Subcutaneous abdominal adipose tissue (tissue), 5 donors: ENCODE measurements around the gene WDHD1.
"Not testable (repeated sequence)": the region's sequence is repeated elsewhere in the genome, so short reads cannot be mapped to it uniquely, and the experiment has no call there.

ENCODE experiments used
- H3K27ac ChIP-seq: one replicate; pipeline ENCODE4 v1.7.0; 2013; ENCODE audit warnings: low read depth, mild to moderate bottlenecking, inconsistent platforms, low read length, moderate library complexity
- H3K27me3 ChIP-seq, 5 donors: one replicate each; pipeline ENCODE4 v1.7.0; 2013; ENCODE audit warnings: low read length in 5 of 5, inconsistent platforms in 1 of 5; ENCODE audit not compliant: control insufficient read depth in 5 of 5, insufficient read depth in 4 of 5
- H3K36me3 ChIP-seq, 5 donors: one replicate each; pipeline ENCODE4 v1.7.0; 2013; ENCODE audit warnings: low read length in 5 of 5; ENCODE audit not compliant: control insufficient read depth in 5 of 5, insufficient read depth in 5 of 5
- H3K4me1 ChIP-seq, 5 donors: one replicate each; pipeline ENCODE4 v1.7.0; 2013; ENCODE audit warnings: low read length in 5 of 5, mild to moderate bottlenecking in 3 of 5, moderate library complexity in 1 of 5; ENCODE audit not compliant: control insufficient read depth in 5 of 5, insufficient read depth in 5 of 5
- H3K4me3 ChIP-seq, 5 donors: one replicate each; pipeline ENCODE4 v1.7.0; 2013; ENCODE audit warnings: low read length in 5 of 5, low read depth in 1 of 5
- H3K9ac ChIP-seq, 5 donors: one replicate each; pipeline ENCODE4 v1.7.0; 2013; ENCODE audit warnings: low read length in 5 of 5, mild to moderate bottlenecking in 4 of 5, moderate library complexity in 3 of 5
- H3K9me3 ChIP-seq, 5 donors: one replicate each; pipeline ENCODE4 v1.7.0; 2013; ENCODE audit warnings: low read length in 5 of 5; ENCODE audit not compliant: control insufficient read depth in 5 of 5
- donor health status: healthy.
- donor health status: healthy.
- donor health status: healthy.
- donor health status: healthy.
- donor health status: healthy.

The WDHD1 gene

DNA sequence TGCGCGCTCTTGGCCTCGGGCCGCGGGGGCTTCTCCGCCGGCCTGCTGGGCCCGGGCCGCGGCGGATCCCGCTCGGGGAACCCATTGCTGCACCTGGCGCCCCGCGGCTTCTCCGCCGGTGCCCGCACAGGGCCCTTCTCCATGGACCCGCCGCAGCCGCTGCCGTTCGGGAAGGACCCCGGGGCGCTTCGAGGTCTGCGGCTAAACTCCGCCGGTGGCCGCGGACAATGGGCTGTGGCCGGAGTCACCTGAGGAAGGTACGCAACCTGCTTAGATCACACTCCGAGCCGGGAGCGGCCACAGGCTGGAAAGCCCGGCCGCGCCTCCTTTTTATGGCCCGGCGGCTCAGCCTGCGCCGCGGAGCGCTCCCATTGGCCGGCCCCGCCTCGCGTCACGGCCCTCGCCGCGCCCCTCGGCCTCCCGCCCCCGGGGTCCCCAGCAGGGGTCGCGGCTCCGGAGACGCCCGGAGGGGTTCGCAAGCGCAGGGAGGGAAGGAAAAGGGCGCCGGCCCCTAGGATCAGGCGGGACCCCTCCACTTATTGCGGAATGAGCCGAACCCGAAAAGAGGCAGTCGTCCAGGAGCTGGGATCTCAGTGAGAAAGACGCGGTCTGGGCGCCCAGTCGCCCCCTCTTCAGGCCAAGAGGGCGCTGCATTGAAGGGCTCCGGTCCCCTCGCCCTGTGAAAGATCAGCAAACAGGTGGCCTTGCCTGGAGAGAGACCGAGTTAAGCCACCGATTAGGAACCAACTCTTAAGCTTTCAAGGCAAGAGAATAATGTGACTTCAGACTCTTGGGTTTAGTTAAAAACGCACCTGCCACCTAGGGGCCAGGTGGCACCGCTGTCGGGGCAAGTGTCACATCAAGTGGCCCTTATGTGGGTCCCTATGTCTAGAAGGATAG, 124.1 kb downstream of the WDHD1 start, which contains the start of gene GCH1:
Gene GCH1, minus strand, starts transcription at position 306 of the 900 bp plus-strand sequence. Its CDS starts 163 bp downstream, at position 143.
- H3K36me3 ChIP-seq = no peaks in the 10 kb centered on the region
- peak within 1 kb of the TSS; percentile 57 for H3K27ac ChIP-seq

DNA sequence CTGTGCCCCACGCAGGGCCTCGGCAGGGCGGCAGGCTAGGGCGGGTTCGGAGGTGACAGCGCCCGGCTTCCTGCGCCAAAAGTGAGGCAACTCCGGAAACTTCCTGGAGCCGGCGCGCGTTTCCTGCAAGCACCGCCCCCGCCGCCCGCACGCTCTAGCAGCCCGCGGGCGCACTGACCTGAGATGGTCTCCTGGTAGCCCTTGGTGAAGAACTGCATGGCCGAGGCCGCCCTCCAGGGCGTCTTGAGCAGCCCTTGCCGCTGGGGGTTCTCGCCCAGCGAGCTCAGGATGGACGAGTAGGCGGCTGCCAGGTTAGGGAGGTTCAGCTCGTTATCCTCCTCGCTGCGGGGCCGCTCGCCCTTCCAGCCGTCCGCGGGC, 124.8 kb downstream of the WDHD1 start:
- peak overlapping the region; percentile 57 for H3K27ac ChIP-seq
- no peaks in the 10 kb centered on the region for H3K9me3 ChIP-seq
- peak overlapping the region in 4 of 5 donors; percentile 82 to 91 (median 88) for H3K4me3 ChIP-seq
- H3K4me1 ChIP-seq = peaks cover 0 to 25% (median 20%) of the 10 kb centered on the region in 5 donors
- H3K27me3 ChIP-seq = peaks cover 0 to 2% (median 0%) of the 10 kb centered on the region in 5 donors
- H3K36me3 ChIP-seq = no peaks in the 10 kb centered on the region
- peak overlapping the region in 4 of 5 donors; percentile 68 to 86 (median 79) for H3K9ac ChIP-seq

More for the DNA sequence above, 124.1 kb downstream of the WDHD1 start, which contains the start of gene GCH1:
- H3K9me3 ChIP-seq = no peaks in the 10 kb centered on the region
- H3K4me1 ChIP-seq = peaks cover 0 to 25% (median 20%) of the 10 kb centered on the region in 5 donors
- H3K4me3 ChIP-seq = peak within 1 kb of the TSS; percentile 82 to 91 (median 88)
- H3K9ac ChIP-seq = peak within 1 kb of the TSS; percentile 68 to 86 (median 77)
- peaks cover 0 to 2% (median 0%) of the 10 kb centered on the region in 5 donors for H3K27me3 ChIP-seq

DNA sequence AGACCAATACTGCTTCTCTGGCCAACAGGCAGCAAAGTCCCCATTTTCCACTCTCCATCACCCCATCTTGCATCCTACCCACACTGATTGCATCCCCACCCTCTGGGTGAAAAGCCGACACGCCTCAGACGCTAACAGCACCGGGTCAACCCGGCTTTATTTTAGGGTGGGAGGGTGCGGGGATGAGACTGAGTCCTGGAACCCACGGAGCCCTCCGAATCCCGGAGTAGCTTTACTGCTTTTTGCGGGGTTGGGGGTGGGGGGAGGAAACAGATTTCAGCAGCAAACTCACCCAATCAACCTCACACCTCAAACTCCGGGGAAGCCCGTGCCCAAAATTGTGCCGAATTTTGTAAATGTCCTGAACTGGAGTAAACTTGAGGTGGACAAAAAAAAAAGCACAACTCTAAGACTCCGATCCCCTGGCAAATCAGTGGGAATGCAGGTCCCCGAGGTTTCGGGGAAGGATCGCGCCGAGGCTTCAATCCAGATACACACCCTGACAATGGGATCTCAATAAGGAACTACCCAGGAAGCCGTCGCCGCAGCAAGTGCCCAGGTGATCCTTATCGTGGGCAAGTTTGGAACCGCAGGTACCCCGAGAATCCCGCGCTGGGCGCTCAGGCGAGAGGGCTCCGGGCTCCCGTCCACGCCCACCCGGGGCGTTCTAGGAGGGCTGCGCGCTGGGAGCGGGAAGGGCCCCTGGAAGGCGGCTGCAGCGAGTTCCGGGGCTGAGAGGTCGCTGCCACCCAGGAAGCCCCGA, 125.3 kb downstream of the WDHD1 start:
- peak overlapping the region; percentile 82 to 91 (median 88) for H3K4me3 ChIP-seq

DNA sequence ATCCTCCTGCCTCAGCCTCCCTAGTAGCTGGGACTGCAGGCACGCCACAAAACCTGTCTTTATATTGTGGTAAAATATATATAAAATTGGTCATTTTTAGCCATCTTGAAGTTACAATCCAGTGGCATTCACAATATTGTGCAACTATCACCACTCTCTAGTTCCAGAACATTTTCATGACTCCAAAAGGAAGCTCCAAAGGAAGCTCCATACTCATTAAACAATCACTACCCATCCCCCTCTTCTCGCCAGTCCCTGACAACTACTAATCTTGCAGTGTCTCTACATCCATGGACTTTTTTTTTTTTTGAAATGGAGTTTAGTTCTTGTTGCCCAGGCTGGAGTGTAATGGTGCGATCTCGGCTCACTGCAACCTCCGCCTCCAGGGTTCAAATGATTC, 127.3 kb downstream of the WDHD1 start:
- Histone ChIP-seq H3K4me1 (peaks cover 0 to 25% (median 20%) of the 10 kb centered on the region in 5 donors), H3K9ac (no peak overlapping the region), H3K27ac (no peak overlapping the region), H3K4me3 (no peak overlapping the region), H3K36me3 (no peaks in the 10 kb centered on the region), H3K27me3 (peaks cover 0 to 2% (median 0%) of the 10 kb centered on the region in 5 donors), H3K9me3 (no peaks in the 10 kb centered on the region)

More for the DNA sequence above, 125.3 kb downstream of the WDHD1 start:
- Histone ChIP-seq H3K4me1 (peaks cover 0 to 25% (median 20%) of the 10 kb centered on the region in 5 donors), H3K27me3 (peaks cover 0 to 2% (median 0%) of the 10 kb centered on the region in 5 donors), H3K36me3 (no peaks in the 10 kb centered on the region), H3K9ac (peak overlapping the region; percentile 68 to 86 (median 77)), H3K27ac (peak overlapping the region; percentile 57), H3K9me3 (no peaks in the 10 kb centered on the region)

DNA sequence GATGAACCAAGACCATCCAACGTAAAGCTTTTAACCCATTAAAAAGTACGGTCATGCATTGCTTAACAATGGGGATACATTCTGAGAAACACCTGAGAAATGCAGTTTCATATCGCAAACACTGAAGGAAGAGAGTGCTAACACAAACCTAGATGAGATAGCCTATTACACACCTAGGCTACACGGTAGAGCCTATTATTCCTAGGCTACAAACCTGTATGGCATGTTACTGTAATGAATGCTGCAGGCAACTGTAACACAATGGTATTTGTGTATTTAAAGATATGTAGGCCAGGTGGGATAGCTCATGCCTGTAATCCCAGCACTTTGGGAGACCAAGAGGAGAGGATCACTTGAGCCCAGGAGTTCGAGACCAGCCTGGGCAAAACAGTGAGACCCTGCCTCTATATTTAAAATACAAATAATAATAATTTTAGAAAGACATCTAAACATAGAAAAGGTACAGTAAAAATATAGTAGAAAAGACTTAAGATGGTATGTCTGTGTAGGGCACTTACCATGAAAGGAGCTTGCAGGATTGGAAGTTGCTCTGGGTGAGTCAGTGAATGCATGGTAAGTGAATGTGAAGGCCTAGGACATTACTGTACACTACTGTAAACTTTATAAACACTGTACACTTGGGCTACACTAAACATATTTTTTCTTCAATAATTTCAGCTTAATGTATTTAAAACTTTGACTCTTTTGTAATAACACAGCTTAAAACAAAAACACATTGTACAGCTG, 128.9 kb downstream of the WDHD1 start:
- peaks cover 0 to 20% (median 17%) of the 10 kb centered on the region in 5 donors for H3K4me1 ChIP-seq
- not testable (repeated sequence) for H3K36me3 ChIP-seq, H3K27ac ChIP-seq, H3K9ac ChIP-seq, H3K4me3 ChIP-seq, H3K27me3 ChIP-seq, H3K9me3 ChIP-seq

DNA sequence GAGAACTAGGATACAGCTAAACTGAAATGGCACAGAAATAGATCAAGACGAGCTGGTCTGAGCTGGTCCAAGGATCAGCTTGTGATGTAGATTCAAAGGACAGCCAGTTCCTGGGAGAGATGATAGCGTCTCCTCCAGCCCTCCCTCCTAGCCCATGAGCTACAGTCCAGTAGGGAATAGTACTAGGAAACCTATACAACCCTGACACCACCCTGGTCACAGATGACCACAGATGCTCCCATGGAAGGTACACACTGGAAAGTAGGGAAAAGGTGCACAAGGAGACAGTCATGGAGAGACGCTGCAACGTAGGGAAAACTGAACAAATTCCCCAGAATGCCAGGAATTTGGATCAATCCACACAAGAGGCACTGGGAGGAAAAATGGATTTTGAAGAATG, 131.2 kb downstream of the WDHD1 start:
- Histone ChIP-seq H3K4me1 (peaks cover 0 to 3% (median 0%) of the 10 kb centered on the region in 5 donors), H3K9me3 (no peaks in the 10 kb centered on the region), H3K27ac (no peak overlapping the region), H3K27me3 (no peaks in the 10 kb centered on the region), H3K4me3 (no peak overlapping the region), H3K36me3 (no peaks in the 10 kb centered on the region), H3K9ac (no peak overlapping the region)

DNA sequence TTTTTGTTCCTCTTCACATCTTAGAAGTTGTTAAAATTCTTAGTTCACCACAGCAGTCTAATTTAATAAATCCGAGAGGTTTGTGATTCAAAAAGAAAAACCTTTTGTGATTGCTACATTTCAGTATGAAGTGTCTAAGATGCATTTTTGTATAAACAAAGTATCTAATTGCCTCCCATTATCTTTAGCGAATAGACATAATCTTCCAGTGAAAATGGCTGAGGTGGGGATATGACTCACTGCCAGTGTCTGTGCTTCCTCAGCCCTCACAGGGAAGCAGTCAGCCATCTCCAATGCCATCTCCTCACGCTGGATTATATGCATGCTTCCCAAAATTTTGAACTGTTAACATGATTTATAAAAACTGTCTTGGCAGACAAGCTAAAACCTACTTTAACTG, 131.9 kb downstream of the WDHD1 start:
- Histone ChIP-seq H3K27me3 (no peaks in the 10 kb centered on the region), H3K36me3 (no peaks in the 10 kb centered on the region), H3K4me3 (no peak overlapping the region), H3K9ac (no peak overlapping the region), H3K9me3 (no peaks in the 10 kb centered on the region), H3K4me1 (no peaks in the 10 kb centered on the region), H3K27ac (no peak overlapping the region)

DNA sequence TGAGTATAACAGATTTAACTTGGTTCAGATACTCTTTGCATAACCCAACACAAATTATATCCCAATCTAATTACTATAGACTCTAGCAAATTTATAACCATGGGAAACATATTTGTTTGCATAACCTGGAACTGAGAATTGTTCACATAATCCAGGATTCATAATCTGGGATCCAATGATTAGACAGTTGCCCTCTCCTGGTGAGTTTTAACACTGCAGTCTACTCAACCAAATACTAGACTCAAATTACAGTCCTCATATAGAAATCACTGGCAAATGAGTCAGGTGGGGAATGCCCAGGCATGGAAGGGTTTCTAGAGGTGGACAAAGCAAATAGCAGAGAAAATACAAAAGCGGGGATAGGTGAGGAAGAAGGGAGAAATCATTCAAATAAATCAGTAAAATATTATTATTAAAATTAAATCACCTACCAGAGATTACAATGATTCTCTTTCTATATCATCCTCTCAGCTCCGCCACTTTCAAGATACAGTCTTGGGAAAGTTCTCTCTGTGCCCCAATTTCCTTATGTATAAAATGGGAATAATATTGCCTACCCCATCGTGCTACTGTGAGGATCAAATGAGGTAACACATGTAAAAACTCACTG, 133.6 kb downstream of the WDHD1 start:
- Histone ChIP-seq H3K27me3 (no peaks in the 10 kb centered on the region), H3K36me3 (no peaks in the 10 kb centered on the region), H3K9ac (no peak overlapping the region), H3K4me3 (no peak overlapping the region), H3K27ac (no peak overlapping the region), H3K9me3 (no peaks in the 10 kb centered on the region), H3K4me1 (no peaks in the 10 kb centered on the region)

DNA sequence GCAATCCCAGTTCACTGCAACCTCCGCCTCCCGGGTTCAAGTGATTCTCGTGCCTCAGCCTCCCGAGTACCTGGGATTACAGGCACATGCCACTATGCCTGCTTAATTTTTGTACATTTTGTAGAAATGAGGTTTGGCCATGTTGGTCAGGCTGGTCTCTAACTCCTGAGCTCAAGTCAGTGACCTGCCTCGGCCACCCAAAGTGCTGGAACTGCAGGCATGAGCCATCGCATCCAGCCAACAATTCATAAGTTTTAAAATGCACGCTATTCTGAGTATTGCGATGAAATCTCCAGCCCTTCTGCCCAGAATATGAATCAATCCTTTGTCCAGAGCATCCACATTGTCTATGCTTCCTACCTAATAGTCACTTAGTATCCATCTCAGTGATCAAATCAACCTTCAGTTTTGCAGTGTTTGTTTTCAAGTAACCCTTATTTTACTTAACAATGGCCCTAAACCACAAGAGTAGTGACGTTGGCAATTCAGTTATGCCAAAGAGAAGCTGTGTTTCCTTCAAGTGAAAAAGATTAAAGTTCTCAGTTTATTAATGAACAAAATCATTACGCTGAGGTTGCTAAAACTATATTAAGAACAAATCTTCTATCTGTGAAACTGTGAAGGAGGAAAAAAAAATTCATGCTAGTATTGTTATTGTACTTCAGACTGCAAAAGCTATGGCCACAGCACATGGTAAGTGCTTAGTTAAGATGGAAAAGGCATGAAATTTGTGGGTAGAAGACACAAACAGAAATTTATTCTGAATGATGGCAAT, 135.2 kb downstream of the WDHD1 start:
- H3K27ac ChIP-seq = no peak overlapping the region

More for the DNA sequence above, 135.2 kb downstream of the WDHD1 start:
- no peak overlapping the region for H3K4me3 ChIP-seq
- no peaks in the 10 kb centered on the region for H3K36me3 ChIP-seq
- no peaks in the 10 kb centered on the region for H3K9me3 ChIP-seq
- no peak overlapping the region for H3K9ac ChIP-seq
- H3K4me1 ChIP-seq = no peaks in the 10 kb centered on the region
- H3K27me3 ChIP-seq = no peaks in the 10 kb centered on the region
